Measurements from ENCODE around the gene DPP7. TPM values are rescaled to one million over a fixed set of nuclear protein-coding genes. Genes with fewer than 3 reads are reported as not detected.
A peak's percentile ranks its signal among the peaks of the same experiment; 100 is the strongest.

Gene DPP7
- polyA plus RNA-seq, 1 donor: 196 TPM

DNA sequence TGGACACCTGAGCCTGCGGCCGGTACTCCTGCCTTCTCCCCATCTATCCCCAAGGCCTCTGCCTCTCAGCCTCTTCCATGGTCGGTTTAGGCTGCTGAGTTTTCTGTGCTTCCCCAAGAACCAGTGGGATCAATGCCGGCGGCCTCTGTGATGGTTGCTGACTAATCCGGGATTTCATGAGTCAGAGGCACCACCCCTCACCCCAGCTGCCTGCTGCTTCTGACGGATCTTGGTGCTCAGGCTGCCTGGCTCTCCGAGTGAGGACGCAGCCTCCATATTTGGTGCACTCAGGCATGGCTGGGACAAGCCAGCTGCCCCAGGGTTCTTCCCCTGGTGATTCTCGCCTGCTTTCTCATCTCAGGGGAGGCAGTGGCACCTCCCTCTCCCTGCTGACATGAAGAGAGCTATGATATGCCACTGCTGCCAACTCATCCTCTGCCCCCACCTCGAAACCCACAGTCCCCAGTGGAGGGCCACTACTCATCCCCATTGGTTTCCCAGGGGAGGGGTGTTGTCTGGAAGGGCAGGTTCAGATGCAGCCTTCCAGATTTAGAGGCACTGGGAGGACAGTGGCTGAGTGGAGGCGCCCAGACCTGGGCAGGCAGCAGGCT lies 31.0 kb downstream of the DPP7 start:
- H3K9me3 ChIP-seq (ENCODE audit: control insufficient read depth, low read depth, low read length): peaks cover 2% of the 10 kb centered on the region
- peaks cover 30% of the 10 kb centered on the region for H3K4me1 ChIP-seq (ENCODE audit: control insufficient read depth, insufficient read depth, low read length)
- no peak overlapping the region for H3K4me3 ChIP-seq (ENCODE audit: low read length)
- WGBS (ENCODE audit: insufficient coverage, low lambda C conversion rate): no CpG with 5 or more reads among the region's 12 CpGs
- H3K36me3 ChIP-seq (ENCODE audit: control insufficient read depth, insufficient read depth, low read length): peaks cover 32% of the 10 kb centered on the region
- H3K27me3 ChIP-seq (ENCODE audit: control insufficient read depth, insufficient read depth, low read length): peaks cover 12% of the 10 kb centered on the region
- H3K27ac ChIP-seq (ENCODE audit: low read length): no peak overlapping the region
- no peak for DNase-seq

DNA sequence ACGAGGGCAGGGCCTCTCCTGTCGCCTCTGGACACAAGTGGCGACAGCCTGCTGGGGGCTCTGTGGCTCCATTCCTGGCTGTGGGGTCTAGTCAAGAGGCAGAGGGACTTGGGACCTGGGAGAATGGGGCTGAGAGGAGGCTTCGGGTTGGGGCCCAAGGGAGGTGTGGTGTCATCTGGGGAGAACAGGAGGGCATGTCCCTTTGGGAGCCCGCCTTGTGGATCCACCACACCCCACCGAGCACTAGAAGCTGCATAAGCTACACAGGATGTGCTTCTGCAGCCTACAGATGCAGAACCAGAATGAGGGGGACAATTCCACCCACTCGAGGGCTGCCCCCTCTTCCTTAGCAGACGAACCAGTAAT lies 31.6 kb downstream of the DPP7 start:
- WGBS (ENCODE audit: insufficient coverage, low lambda C conversion rate): no CpG with 5 or more reads among the region's 8 CpGs
- DNase-seq: no peak
- Histone ChIP-seq H3K36me3 (ENCODE audit: control insufficient read depth, insufficient read depth, low read length) (peaks cover 32% of the 10 kb centered on the region), H3K4me1 (ENCODE audit: control insufficient read depth, insufficient read depth, low read length) (peaks cover 31% of the 10 kb centered on the region), H3K4me3 (ENCODE audit: low read length) (no peak overlapping the region), H3K27ac (ENCODE audit: low read length) (no peak overlapping the region), H3K27me3 (ENCODE audit: control insufficient read depth, insufficient read depth, low read length) (peaks cover 18% of the 10 kb centered on the region), H3K9me3 (ENCODE audit: control insufficient read depth, low read depth, low read length) (peaks cover 3% of the 10 kb centered on the region)

DNA sequence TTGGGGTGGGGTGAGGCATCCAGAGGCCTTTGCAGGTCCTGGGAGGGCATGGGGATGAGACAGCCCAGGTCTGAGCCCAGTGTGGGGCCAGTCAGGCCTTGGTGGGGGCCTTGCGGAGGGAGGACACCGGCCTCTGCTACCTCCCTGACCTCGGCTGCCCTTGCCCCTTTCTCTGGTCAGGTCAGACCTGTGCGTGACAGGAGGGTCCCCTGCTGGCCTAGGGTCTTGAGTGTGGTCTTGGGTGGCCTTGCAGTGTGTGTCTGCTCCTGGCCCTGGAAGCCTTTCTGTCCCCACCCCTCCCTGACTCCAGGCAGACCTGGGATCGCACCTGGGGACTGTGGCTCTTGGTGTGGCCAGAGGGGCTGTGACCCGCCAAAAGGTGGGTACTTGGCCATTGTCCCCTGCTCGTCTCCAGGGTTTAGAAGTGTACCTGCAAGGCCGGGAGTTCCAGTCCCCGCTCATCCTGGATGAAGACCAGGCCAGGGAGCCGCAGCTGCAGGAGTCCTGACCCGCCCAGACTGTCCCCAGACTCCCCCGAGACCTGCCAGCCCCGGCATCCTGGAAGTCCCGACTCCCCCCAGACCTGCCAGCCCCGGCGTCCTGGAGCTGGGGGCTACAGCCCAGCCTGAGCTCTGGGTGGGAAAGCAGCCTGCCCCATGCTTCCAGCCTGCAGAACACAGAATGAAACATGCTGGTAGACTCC lies 32.2 kb downstream of the DPP7 start:
- WGBS (ENCODE audit: insufficient coverage, low lambda C conversion rate): no CpG with 5 or more reads among the region's 16 CpGs
- Histone ChIP-seq H3K27me3 (ENCODE audit: control insufficient read depth, insufficient read depth, low read length) (peaks cover 21% of the 10 kb centered on the region), H3K4me1 (ENCODE audit: control insufficient read depth, insufficient read depth, low read length) (peaks cover 26% of the 10 kb centered on the region), H3K27ac (ENCODE audit: low read length) (no peak overlapping the region), H3K36me3 (ENCODE audit: control insufficient read depth, insufficient read depth, low read length) (peaks cover 32% of the 10 kb centered on the region), H3K4me3 (ENCODE audit: low read length) (no peak overlapping the region), H3K9me3 (ENCODE audit: control insufficient read depth, low read depth, low read length) (peaks cover 3% of the 10 kb centered on the region)
- no peak for DNase-seq

DNA sequence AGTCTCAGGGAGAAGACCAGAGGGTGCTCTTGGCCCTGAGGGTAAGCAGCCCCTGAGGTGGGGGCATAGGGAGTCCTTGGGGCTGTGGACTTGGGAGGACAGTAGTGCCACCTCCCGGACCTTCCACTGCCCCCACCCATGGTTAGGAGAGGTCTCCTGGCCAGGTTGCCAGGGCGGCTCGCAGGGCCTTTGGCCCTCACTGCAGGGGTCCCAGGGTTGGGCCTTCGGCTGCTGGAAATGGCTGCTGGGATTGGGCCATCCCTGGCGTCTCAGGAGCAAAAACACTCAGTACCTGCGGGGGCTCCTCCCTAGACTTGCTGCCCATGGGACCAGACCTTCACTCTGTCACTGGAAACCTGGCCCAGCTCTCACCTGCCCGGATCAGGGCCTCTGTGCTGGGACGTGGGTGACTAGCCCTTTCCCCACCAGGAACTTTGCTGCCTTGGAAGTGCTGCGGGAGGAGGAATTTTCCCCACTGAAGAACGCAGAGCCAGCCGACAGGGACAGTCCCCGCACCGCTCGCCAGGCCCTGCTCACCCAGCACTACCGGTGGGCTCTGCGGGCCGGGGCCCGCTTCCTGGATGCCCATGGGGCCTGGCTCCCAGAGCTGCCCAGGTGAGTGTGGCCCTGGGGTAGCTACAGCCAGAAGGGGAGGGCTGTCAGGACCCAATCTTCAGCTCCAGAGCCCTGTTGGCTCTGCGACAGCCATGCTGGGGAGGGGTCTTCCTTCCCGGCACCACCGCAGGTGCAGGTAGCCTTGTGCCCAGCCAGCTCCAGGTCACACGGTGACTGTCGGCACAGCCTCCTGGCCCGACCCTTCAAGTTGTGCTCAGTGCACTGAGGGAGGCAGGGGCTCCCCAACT lies 34.0 kb downstream of the DPP7 start:
- H3K36me3 ChIP-seq (ENCODE audit: control insufficient read depth, insufficient read depth, low read length): peaks cover 32% of the 10 kb centered on the region
- H3K9me3 ChIP-seq (ENCODE audit: control insufficient read depth, low read depth, low read length): peaks cover 3% of the 10 kb centered on the region
- peaks cover 26% of the 10 kb centered on the region for H3K4me1 ChIP-seq (ENCODE audit: control insufficient read depth, insufficient read depth, low read length)
- WGBS (ENCODE audit: insufficient coverage, low lambda C conversion rate): no CpG with 5 or more reads among the region's 24 CpGs
- H3K4me3 ChIP-seq (ENCODE audit: low read length): no peak overlapping the region
- H3K27ac ChIP-seq (ENCODE audit: low read length): no peak overlapping the region
- peaks cover 24% of the 10 kb centered on the region for H3K27me3 ChIP-seq (ENCODE audit: control insufficient read depth, insufficient read depth, low read length)
- DNase-seq: no peak

DNA sequence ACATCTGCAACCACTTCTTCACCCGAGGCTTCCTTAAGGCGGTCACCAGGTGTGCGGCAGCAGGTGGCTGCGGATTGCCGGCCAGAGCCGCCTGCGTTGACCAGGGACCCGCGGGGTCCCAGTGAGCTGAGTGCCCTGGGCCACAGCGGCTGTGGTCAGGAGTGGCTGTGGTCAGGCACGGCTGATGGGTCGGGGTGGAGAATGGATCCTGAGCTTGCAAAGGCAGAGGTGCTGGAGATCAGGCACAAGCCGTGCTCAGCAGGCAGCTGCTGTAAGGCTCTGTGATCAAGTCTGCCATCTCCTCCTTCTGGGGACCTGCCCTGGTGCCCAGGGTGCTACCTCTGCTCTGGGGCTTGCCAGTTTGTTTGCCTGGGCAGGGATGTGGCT lies 35.1 kb downstream of the DPP7 start:
- peaks cover 24% of the 10 kb centered on the region for H3K27me3 ChIP-seq (ENCODE audit: control insufficient read depth, insufficient read depth, low read length)
- H3K9me3 ChIP-seq (ENCODE audit: control insufficient read depth, low read depth, low read length): peaks cover 3% of the 10 kb centered on the region
- no CpG with 5 or more reads among the region's 13 CpGs for WGBS (ENCODE audit: insufficient coverage, low lambda C conversion rate)
- H3K27ac ChIP-seq (ENCODE audit: low read length): no peak overlapping the region
- no peak overlapping the region for H3K4me3 ChIP-seq (ENCODE audit: low read length)
- peaks cover 32% of the 10 kb centered on the region for H3K36me3 ChIP-seq (ENCODE audit: control insufficient read depth, insufficient read depth, low read length)
- H3K4me1 ChIP-seq (ENCODE audit: control insufficient read depth, insufficient read depth, low read length): peaks cover 24% of the 10 kb centered on the region
- no peak for DNase-seq

DNA sequence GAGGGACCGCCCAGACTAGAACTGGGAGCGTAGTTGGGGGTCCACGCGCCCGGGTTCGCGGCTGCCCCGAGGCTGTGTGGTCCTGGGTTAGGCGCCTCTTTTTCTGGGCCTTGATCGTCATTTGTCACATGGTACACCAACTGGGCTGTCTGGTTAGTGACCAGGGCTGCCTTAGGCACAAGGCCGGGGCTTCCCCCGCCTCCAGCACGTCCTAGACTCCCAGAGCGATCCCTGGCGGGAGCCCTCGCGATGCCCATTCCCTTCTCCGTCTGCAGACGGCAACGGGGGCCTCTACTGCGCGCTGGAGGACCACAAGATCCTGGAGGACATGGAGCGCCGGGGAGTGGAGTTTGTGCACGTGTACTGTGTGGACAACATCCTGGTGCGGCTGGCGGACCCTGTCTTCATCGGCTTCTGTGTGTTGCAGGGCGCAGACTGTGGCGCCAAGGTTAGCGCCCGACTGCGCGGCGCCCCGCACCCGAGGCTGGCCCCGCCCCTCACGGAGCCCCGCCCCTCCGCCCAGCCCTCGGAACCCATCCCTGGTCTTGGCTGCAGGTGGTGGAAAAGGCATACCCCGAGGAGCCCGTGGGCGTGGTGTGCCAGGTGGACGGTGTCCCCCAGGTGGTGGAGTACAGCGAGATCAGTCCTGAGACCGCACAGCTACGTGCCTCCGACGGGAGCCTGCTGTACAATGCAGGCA lies 35.7 kb downstream of the DPP7 start:
- H3K36me3 ChIP-seq (ENCODE audit: control insufficient read depth, insufficient read depth, low read length): peaks cover 32% of the 10 kb centered on the region
- peaks cover 27% of the 10 kb centered on the region for H3K4me1 ChIP-seq (ENCODE audit: control insufficient read depth, insufficient read depth, low read length)
- peaks cover 3% of the 10 kb centered on the region for H3K9me3 ChIP-seq (ENCODE audit: control insufficient read depth, low read depth, low read length)
- no peak overlapping the region for H3K27ac ChIP-seq (ENCODE audit: low read length)
- H3K4me3 ChIP-seq (ENCODE audit: low read length): peak overlapping the region; percentile 74
- H3K27me3 ChIP-seq (ENCODE audit: control insufficient read depth, insufficient read depth, low read length): peaks cover 24% of the 10 kb centered on the region
- peak in 1 of 2 donors; percentile 31 for DNase-seq
- no CpG with 5 or more reads among the region's 51 CpGs for WGBS (ENCODE audit: insufficient coverage, low lambda C conversion rate)

DNA sequence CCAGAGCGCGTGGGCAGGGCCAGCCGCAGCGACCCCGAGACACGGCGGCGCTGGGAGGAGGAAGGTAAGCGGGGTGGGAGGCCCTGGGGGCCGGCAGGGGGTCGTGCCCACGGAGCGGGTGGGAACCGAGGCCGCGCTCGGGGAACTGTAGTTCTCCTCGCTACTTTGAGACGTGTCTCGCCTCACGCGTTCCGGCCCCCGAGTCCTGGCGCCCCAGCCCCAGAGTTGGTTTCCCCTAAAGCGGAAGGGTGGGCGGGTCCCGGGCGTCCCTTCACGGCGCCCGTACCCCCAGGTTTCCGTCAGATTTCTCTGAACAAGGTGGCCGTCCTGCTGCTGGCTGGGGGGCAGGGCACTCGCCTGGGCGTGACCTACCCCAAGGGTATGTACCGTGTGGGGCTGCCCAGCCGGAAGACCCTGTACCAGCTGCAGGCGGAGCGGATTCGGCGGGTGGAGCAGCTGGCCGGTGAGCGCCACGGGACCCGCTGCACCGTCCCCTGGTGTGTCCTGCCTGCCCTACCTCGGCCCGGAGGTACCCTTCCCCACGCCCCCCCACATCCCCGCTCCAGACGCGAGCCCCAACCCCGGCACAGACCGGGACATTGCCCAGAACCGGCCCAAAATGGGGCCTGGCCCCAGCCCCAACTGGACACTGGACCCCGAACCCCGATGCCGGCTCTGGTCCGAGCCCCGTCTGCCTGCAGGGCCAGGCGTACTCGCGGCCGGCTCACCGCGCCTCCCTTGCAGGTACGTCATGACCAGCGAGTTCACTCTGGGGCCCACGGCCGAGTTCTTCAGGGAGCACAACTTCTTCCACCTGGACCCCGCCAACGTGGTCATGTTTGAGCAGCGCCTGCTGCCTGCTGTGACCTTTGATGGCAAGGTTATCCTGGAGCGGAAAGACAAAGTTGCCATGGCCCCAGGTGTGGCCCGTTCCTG lies 36.5 kb downstream of the DPP7 start:
- Histone ChIP-seq H3K27ac (ENCODE audit: low read length) (no peak overlapping the region), H3K9me3 (ENCODE audit: control insufficient read depth, low read depth, low read length) (peaks cover 3% of the 10 kb centered on the region), H3K36me3 (ENCODE audit: control insufficient read depth, insufficient read depth, low read length) (peaks cover 30% of the 10 kb centered on the region), H3K4me1 (ENCODE audit: control insufficient read depth, insufficient read depth, low read length) (peaks cover 34% of the 10 kb centered on the region), H3K27me3 (ENCODE audit: control insufficient read depth, insufficient read depth, low read length) (peaks cover 24% of the 10 kb centered on the region), H3K4me3 (ENCODE audit: low read length) (peak overlapping the region; percentile 74)
- WGBS (ENCODE audit: insufficient coverage, low lambda C conversion rate): no CpG with 5 or more reads among the region's 76 CpGs
- peak in 1 of 2 donors; percentile 44 for DNase-seq

DNA sequence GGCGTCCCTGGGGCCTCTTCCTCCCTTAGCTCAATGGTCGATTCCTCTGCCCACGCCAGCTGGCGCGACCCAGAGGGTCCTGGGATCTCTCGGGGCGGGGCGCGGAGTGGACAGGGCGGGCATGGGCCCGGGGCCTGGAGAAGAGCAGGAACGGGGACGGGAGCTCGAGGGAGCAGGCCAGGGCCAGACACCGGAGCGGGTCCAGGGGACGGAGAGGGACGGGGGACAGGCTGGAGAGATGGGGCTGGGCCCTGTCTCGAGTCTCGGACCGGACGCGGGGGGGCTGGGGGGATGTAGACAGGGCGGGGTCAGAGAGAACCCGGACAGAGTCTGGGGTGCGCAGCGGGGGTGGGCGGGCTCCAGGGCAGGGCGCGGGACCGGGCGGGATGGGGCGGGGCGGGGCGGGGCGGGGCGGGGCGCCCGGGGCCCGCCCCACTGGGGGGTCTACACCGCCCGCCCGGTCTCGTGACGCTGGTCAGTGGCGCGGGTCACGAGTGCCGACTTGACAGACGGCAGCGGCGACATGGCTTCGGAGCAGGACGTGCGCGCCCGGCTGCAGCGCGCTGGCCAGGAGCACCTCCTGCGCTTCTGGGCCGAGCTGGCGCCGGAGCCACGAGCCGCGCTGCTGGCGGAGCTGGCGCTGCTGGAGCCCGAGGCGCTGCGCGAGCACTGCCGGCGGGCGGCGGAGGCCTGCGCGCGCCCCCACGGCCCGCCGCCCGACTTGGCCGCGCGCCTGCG lies 37.4 kb downstream of the DPP7 start, which contains the start of gene UAP1L1:
TSS of gene UAP1L1 (plus strand) at position 508 of the 738 bp plus-strand sequence. CDS start at position 524, 16 bp downstream.
- peaks cover 25% of the 10 kb centered on the region for H3K36me3 ChIP-seq (ENCODE audit: control insufficient read depth, insufficient read depth, low read length)
- H3K27me3 ChIP-seq (ENCODE audit: control insufficient read depth, insufficient read depth, low read length): peaks cover 24% of the 10 kb centered on the region
- WGBS (ENCODE audit: insufficient coverage, low lambda C conversion rate): no CpG with 5 or more reads among the region's 87 CpGs
- H3K4me3 ChIP-seq (ENCODE audit: low read length): peak within 1 kb of the TSS; percentile 74
- H3K4me1 ChIP-seq (ENCODE audit: control insufficient read depth, insufficient read depth, low read length): peaks cover 34% of the 10 kb centered on the region
- H3K9me3 ChIP-seq (ENCODE audit: control insufficient read depth, low read depth, low read length): peaks cover 3% of the 10 kb centered on the region
- peak within 1 kb of the TSS; percentile 24 for H3K27ac ChIP-seq (ENCODE audit: low read length)
- DNase-seq: peak; percentile 69 to 77

DNA sequence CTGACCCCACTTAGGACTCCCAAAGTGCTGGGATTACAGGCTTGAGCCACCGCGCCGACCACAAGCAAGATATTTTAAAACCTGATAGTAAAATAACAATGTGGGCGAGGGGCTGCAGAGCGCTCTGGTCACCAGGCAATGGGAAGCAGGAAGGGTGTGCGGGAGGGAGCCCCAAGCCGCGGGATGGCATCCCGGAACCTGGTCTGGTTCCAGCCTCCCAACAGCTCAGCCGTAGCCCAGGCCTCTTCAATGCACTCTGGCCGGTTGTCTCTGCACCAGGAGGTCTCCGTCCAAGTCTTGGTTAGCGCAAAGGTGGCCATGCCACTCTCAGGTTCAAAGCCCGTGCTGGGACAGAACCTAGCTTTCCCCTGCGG lies 37.9 kb downstream of the DPP7 start:
- peak overlapping the region; percentile 24 for H3K27ac ChIP-seq (ENCODE audit: low read length)

More for the DNA sequence above, 37.9 kb downstream of the DPP7 start:
- Histone ChIP-seq H3K4me1 (ENCODE audit: control insufficient read depth, insufficient read depth, low read length) (peaks cover 34% of the 10 kb centered on the region), H3K9me3 (ENCODE audit: control insufficient read depth, low read depth, low read length) (peaks cover 3% of the 10 kb centered on the region), H3K27me3 (ENCODE audit: control insufficient read depth, insufficient read depth, low read length) (peaks cover 24% of the 10 kb centered on the region), H3K36me3 (ENCODE audit: control insufficient read depth, insufficient read depth, low read length) (peaks cover 20% of the 10 kb centered on the region), H3K4me3 (ENCODE audit: low read length) (peak overlapping the region; percentile 41)
- no peak for DNase-seq
- WGBS (ENCODE audit: insufficient coverage, low lambda C conversion rate): no CpG with 5 or more reads among the region's 15 CpGs
